Activated T-cell treated with anti-CD3 and anti-CD28 coated beads, Interleukin-2, amount 50 U/mL, for 48 hours (primary cell): ENCODE results near the gene MMP17.

Experiments
- DNase-seq, 2 experiments: peaks; one replicate each; pipeline ENCODE4 v3.0.0-alpha.2; 2020

Gene MMP17

DNA sequence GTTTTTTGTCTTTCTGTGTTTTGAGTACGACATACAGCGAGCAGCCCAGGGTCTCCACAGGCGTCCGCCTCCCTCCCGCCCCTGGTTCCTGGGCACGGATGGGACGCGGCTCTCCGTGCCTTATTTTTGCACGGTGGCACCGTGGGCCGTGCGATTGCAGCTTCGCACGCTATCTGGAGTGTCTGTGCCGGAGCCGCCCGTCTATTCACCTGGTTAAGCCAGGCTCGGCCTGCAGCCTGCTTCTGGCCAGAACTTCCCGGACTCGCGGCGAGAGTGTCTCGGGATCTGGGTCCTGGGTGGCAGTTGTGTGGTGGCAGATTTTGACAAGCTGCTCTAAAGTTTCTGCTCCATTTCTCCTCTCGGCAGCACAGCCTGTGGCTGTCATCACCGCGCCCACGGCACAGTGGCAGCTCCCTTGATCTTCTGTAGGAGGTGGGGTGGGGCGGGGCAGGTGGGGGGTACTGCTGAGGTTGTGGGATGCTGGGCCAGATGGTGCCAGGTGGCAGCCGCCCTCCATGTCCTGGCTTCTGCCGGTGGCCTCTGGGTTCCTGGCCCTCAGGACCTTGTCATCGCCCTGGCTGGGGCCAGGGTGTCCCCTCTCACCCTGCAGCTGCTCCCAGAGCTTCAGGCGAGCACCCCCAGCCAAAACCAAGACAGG lies 2.9 kb downstream of the MMP17 start:
- DNase-seq = peak; percentile 43 to 48

DNA sequence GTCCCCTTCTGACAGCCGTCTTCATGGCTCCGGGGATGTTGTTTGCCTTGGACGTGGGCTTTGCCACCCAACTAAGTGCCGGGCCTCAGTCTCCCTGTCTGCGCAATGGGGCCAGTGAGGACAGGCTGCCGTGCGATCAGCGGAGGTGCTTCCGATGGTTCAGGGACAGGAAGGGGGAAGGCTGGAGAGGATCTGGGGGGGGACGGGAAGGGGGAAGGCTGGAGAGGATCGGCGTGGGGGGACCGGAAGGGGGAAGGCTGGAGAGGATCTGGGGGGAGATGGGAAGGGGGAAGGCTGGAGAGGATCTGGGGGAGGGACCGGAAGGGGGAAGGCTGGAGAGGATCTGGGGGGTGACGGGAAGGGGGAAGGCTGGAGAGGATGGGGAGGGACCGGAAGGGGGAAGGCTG lies 3.4 kb downstream of the MMP17 start:
- DNase-seq = no peak

DNA sequence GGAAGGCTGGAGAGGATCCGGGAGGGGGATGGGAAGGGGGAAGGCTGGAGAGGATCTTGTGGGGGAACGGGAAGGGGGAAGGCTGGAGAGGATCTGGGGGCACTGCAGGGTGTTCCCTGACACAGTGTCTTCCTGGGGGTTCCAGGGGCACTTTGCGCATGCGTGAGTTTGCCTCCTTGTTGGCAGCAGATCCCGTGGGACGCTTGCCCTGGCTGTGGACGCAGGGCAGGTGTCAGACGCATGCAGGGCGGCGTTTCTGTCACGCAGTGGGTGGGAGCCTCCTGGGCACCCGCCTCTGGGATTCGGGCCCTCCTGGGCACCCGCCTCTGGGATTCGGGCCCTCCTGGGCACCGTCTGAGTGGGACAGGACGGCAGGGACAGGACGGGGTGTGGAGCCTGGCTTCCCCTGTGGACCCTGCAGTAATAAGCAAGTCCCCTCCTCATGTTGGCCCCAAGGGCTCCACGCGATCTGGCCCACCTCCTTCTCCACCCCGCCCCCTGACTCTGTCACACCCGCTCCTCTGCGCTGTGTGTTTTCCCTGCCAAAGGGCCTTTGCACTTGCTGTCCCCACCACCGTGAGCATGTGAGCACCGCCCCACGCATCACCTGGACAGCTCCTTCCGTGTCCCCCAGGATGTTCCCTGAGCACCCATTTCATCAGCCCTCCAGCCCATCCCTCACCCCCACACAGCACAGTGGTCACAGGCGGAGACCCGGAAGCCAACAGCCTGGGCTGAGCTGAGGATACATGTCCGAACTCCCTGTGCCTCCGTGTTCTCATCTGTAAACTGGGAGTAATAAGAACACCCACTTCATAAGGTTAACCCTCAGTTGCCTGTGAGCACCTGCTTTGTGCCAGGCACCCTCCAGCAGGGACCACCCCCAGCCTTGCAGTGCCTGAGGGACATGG lies 4.4 kb downstream of the MMP17 start:
- no peak for DNase-seq

DNA sequence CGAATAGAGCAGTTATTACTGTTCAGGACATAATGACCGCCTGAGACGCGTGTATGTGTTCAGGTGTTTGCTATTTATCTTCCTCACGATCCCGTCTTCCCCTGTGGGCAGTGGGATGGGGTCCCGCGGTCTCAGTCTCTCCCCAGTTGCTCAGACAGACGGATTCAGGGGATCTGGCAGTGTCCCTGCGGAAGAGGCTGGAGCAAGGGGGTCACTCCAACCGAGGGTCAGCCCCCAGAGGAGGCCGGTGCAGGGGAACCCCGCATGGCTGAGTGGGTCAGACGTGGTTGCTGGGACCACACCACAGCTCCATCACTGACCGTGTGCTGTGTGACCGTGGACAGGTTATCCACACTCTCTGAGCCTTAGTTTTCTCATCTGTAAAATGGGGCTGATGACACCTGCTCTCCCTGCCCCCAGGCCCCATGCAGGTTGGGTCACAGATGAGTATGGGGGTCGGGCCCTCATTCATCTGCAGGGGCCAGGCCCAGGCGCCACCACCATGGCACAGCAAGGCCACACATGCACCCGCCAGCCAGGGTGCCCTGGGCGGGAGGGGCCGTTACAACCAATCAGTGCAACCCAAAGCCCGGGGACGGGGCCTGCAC lies 5.2 kb downstream of the MMP17 start:
- no peak for DNase-seq

DNA sequence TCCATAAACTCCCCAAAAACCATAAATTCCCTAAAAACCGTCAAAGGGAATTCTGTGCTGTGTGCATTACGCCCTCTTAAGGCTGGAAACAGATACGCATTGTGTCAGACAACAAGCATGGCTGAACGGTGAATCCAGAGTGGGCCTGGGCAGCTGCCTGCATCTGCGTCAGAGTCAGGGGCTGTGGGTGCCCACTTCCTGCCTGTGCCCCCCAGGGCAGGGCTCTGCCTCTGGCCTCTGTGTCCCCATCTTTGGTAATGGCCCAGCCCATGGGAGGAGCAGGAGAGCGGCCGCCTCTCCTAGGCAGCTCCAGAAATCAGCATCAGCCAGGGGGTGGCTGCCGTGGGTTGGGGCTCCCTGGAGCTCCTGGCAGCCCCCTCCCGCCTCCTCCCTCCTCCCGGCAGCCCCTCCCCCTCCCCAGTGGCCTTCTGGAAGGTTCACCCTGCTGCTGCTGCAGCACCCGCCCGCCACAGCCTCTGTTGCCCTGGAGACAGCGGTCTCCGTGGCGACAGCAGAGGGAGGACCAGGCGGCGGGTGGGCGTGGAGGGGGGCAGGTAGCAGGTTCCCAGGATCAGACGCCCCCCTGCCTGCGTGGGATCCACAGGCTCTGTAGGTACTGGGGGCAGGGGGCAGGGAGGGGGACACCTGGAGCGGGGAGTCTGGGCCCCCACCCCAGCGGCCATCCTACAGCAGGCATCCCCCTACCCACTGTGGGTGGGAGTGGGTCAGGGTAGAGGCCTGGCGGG lies 5.9 kb downstream of the MMP17 start:
- no peak for DNase-seq

DNA sequence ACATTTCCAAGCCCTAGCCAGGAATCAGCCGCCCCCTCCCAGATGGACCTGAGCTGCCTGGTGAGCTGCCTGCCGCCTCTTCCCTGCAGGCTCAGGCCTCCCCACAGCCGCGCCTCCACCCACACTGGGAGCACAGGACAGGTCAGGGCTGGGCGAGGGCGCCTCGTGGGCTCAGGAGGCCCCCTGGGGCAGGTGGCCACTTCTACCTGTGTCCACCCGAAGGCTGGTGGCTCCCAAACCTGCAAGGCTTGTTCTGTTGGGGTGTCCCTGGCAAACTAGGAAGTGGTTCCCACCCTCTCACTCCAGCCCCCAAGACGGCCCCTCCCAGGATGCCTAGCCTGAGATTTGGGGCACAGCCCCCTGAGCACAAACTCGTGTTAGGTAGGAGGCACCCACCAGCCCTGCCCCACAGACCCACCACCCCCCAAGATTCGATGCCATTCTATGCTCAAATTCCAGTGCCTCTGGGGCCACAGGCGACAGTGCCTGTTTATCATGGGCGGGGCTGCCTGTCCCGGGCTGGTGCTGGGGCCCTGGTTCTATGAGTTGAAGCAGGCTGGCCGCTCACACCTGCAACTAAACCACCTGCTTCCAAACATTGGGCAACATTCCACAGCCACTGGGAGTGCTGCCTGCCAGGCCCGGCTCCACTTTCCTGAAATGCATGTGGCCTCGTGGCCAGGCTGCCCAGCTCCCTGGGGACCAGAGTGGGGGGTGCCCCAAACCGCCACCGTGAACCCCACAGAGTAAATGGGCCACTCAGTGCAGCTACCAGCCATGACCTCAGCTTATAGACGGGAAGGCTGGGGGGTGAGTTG lies 6.8 kb downstream of the MMP17 start:
- DNase-seq = no peak

DNA sequence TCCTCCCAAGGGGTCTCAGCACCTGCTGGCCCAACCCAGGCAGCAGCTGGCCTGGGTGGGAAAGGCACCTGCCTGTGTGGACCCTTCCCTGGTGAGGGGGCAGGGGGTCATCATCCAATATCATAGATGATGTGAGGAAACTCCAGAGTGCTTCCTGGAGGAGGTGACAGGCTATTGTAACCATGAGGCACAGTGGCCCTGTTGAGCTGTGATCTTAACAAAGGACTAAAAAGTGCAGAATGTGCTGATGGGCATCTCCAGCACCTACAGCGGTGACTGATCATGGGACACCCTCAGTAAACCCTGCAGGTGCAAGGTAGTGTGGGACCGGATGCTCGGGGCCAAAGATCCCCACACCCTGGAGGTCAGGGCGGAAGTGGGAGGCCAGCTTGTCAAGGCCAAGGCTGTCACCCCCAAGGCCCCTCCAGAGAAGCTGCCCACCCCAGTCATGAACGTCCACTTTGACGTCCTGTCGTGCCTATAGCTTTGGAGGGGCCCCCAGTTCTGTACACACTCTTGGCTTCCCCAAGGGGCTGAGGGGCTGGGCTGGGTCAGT lies 7.5 kb downstream of the MMP17 start:
- no peak for DNase-seq

DNA sequence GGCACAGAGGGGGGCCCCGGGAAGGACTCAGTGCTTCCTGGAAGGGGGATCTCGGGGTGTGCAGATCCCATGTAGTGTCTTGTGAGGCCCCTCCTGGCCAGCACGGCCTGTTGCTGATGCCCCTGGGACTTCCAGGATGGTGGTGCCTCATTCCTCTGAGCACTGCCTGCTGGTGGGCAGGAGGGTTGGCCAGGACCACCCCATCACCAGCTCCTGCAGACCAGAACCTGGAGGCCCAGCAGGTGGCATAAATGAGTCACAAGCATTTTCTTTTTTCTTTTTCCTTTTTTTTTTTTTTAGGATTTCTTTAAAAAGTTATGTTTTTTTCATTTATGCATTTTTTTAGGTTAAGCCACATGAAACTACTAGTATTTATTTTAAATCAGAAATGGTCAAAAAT lies 8.0 kb downstream of the MMP17 start:
- no peak for DNase-seq

DNA sequence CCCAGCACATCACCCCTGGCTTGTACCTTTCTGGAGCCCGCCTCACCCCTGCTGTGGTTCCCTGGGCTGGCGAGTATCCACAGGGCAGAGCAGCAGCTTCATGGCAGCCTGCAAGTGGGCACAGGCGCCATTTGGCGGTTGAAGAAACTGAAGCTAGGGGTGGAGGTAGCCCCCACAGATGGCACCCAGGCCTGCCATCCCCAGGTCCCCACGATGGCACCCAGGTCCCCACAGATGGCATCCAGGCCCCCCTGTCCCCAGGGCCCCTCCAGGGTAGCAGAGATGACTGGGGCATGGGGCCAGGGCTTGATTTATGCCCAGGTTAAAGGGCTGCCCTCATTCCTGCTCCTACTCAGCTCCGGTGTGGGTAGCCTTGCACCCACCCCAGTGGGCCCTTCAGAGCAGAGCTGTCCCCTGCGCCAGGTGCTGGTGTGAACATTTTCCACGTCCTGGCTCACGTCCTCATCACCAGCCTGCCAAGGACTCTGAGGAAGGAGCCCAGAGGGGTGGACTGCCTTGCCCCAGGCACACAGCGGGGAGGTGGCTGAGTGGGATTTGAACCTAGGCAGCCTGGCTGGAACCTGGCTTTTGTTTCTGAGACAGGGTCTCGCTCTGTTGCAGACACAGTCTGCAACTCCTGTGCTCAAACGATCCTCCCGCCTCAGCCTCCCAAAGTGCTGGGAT lies 8.7 kb downstream of the MMP17 start:
- DNase-seq = no peak

DNA sequence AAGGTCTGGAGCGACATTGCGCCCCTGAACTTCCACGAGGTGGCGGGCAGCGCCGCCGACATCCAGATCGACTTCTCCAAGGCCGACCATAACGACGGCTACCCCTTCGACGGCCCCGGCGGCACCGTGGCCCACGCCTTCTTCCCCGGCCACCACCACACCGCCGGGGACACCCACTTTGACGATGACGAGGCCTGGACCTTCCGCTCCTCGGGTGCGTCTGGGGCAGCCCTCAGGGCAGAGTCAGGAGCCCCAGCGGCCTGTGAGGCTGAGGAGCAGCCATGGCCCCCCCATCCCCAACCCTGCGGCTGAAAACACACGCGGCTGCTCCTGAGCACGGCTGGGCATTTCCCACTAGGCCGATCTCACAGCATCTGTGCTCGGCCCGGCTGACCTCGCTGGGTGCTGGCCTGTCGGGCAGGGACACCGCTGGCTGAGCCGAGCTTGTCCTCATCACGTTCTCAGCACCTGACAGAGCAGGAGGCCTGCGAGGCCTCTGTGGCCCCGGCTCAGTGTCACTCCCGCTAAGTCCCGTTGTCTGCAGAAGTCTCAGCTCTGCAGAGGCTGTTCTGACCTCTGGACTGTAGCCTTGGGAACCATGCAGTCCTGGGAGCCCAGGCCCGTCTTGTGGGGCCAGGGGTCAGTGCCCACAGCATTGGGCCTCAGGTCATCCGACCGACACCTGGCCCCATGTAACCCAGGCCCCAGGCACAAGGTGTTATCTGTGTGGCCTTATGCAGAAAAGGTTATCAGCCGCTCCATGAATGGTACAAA lies 12.6 kb downstream of the MMP17 start:
- no peak for DNase-seq

DNA sequence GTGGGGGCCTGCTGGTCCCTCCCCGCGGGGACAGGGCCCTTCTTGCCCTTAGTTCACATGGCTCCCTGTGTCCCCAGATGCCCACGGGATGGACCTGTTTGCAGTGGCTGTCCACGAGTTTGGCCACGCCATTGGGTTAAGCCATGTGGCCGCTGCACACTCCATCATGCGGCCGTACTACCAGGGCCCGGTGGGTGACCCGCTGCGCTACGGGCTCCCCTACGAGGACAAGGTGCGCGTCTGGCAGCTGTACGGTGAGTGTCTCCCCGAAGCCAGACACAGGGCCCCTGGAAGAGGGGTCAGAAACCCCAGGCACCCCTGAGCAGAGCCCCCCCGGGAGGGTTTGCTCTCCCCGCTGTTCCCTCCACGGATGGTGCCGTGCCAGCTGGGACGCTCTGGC lies 13.4 kb downstream of the MMP17 start:
- no peak for DNase-seq

DNA sequence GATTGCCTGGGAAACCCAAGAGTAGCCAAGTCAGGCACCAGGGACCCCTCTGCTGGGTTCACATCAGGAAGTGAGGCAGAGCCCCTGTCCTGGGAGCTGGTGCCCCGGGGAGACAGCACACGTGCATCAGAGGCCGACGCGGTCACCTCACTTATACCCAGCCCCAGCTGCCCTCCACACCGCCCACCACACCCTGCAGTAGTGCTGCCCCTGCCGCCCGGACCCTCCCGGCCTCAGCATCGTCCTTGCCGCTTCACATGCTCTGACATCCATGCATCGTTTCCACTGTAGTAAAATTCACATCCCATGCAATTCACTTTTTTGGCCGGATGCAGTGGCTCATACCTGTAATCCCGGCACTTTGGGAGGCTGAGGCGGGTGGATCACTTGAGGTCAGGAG lies 14.0 kb downstream of the MMP17 start:
- no peak for DNase-seq

DNA sequence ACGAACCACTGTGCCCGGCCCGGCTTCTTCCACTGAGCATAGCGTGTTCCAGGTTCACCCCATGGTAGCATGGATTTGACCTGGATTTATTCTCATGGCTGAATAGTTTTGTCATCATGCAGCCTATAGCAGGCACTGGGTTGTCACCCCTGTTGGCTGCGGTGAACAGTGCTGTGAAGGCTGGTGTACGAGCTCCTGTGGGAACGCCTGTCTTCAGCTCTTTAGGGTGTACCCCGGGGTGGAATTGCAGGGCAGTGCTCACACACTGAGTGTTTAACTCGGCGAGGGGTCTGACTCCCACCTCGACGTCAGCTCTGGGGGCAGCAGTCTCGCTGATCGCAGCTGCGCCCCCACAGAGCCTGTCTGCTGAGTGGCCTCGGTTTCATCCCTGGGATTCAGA lies 15.3 kb downstream of the MMP17 start:
- no peak for DNase-seq

DNA sequence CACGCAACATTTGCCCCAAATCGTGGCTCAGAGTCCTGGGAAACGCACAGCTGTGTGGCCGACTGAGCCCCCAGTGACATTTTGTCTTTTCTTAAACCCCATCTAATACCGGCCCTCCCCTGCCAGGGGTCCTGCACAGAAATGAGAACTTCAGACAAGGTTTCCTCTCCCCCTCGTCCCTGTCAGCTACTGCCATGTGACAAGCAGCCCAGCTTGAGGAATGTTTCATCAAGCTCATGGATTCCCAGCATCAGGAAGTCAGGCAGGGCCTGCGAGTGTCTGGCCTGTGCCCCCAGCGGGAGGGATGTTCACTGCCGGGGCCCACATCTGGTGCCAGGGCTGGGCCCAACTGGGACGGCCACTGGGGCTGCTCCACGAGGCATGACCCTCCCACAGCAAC lies 15.9 kb downstream of the MMP17 start:
- no peak for DNase-seq

DNA sequence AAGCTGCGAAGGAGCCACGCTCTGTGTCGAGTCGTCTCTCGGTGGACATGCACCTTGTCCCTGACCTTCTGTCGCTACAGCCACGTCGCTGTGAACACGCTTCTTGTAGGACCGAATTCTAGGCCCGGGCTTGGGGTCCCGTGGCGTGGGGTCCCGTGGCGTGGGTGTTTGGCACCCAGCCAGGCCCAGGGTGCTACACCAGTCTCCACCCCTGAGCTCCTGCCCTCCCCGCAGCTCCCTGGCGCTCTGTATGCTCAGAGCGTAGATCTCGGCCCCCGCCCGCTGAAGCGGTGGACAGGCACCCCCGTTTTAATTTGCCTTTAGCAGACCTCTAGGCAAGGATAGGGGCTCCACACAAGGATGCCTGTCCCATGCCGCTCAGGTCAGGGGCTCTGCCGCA lies 16.5 kb downstream of the MMP17 start:
- no peak for DNase-seq

DNA sequence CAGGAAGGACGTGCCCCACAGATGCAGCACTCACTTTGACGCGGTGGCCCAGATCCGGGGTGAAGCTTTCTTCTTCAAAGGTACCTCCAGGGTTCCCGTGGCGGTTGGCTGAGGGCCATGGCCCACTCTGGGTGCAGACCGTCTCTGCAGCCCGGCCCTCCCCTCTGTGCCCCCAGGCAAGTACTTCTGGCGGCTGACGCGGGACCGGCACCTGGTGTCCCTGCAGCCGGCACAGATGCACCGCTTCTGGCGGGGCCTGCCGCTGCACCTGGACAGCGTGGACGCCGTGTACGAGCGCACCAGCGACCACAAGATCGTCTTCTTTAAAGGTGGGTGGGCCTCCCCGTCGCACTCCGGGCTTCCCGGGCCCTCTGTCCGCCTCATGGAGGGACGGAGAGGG lies 16.9 kb downstream of the MMP17 start:
- no peak for DNase-seq

DNA sequence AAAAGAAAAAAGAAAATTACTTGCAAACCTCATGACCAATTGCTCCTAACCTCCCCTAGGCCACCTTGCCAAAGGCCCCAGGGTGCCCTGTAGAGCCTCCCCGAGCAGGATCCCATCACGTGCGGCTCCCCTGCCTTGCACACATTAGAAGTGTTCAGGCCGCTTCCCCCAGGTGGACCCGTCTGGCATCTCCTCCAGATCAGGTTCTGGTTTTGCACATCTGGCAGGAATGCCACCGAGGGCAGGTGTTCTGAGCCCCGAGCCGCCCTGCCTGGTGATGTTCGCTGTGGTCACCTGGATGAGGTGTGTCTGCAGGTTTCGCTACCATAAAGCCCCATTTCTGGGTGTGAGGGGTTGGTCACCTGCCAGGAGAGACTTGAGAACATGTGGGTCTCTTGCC lies 19.3 kb downstream of the MMP17 start:
- DNase-seq = no peak

DNA sequence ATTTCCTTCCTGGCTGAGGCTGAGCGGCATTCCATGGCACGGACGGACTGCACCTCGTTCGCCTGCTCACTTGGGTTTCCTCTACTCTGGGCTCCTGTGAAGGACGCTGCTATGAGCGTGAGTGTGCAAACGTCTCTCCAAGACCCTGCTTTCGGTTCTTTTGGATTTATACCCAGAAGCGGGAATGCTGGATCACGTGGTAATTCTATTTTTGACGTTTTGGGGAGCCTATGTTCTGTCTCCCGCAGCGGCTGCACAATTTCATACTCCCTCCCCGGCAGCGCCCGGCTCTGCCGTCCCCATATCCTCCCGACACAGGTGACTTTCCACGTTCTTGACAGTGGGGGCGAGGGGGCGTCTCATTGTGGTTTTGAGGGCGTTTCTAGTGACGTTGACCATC lies 20.6 kb downstream of the MMP17 start:
- DNase-seq = no peak

DNA sequence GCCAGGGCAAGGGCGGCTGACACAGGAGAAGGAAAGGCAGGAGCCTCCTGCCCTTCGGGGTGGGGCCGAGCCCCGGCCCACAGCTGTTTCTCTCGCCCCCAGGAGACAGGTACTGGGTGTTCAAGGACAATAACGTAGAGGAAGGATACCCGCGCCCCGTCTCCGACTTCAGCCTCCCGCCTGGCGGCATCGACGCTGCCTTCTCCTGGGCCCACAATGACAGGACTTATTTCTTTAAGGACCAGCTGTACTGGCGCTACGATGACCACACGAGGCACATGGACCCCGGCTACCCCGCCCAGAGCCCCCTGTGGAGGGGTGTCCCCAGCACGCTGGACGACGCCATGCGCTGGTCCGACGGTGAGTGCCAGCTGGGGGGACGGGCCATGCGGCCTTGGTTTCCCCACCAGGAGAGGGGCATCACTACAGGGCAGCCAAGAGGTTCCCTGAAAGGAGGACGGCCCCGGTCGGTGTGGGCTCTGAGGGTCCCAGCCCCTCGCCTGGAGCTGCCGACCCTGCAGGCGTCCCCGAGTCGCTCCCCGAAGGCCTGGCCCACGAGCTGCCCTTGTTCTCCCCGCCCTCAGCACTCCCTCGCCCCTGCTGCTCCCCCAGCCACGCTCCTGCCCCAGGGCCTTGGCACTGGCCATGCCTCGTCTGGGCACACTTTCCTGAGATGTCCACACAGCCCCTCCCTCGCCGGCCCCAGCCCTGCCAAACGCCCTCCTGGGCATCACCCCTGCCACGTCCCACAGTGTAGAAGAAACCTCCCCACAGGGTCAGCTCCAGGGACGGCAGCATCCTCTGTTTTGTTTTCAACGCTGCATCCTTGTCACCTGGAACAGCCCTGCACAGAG lies 21.7 kb downstream of the MMP17 start:
- DNase-seq = no peak
